PFSK-1 (cell line): ENCODE data around the gene GALNT14.

Experiments
- FOXP2 ChIP-seq: optimal IDR thresholded peaks from 2 replicates; pipeline ENCODE3; 2011; ENCODE audit warnings: borderline replicate concordance, control low read depth, inconsistent platforms; ENCODE audit not compliant: insufficient read depth; ENCODE audit errors: extremely low read length, extremely low read depth
- POLR2AphosphoS5 ChIP-seq: IDR thresholded peaks from 2 replicates; pipeline ENCODE4 v1.6.1; 2012; ENCODE audit warnings: low read depth, mild to moderate bottlenecking, control low read depth, low read length, moderate library complexity
- REST ChIP-seq, 2 experiments: IDR thresholded peaks; 2 replicates each; pipeline versions ENCODE4 v1.6.1 to v1.8.0; 2011 to 2012; ENCODE audit warnings: low read depth in 2 of 2, low read length in 2 of 2, control low read depth in 1 of 2, inconsistent platforms in 1 of 2, mild to moderate bottlenecking in 1 of 2, moderate library complexity in 1 of 2; ENCODE audit not compliant: insufficient read depth in 1 of 2
- SIN3A ChIP-seq: IDR thresholded peaks from 2 replicates; pipeline ENCODE4 v1.6.1; 2012; ENCODE audit warnings: mild to moderate bottlenecking, low read length, moderate library complexity, borderline replicate concordance; ENCODE audit not compliant: insufficient read depth
- TAF1 ChIP-seq: IDR thresholded peaks from 2 replicates; pipeline ENCODE4 v1.6.1; 2012; ENCODE audit warnings: low read length, control low read depth, borderline replicate concordance; ENCODE audit not compliant: insufficient read depth

Gene GALNT14

GRCh38 chr2:31000970-31001369 is 137.3 kb downstream of the GALNT14 start:
- TF ChIP-seq TAF1 (no peak), FOXP2 (no peak), POLR2AphosphoS5 (no peak), REST (IDR thresholded peaks at IDR 0.05; ENCODE audit: insufficient read depth in 1 of 2, low read depth in 2 of 2, low read length in 2 of 2) (no peak), SIN3A (no peak)

- TF ChIP-seq SIN3A = no peak
- TF ChIP-seq FOXP2 = no peak
- no peak for TF ChIP-seq TAF1
- TF ChIP-seq REST (IDR thresholded peaks at IDR 0.05; ENCODE audit: insufficient read depth in 1 of 2, low read depth in 2 of 2, low read length in 2 of 2) = no peak
- no peak for TF ChIP-seq POLR2AphosphoS5
Observed at GRCh38 chr2:30998672-30999071, 139.6 kb downstream of the GALNT14 start.

GRCh38 chr2:30997979-30998378 is 140.3 kb downstream of the GALNT14 start:
- TF ChIP-seq REST (IDR thresholded peaks at IDR 0.05; ENCODE audit: insufficient read depth in 1 of 2, low read depth in 2 of 2, low read length in 2 of 2) (no peak), SIN3A (no peak), POLR2AphosphoS5 (no peak), TAF1 (no peak), FOXP2 (no peak)

- no peak for TF ChIP-seq REST (IDR thresholded peaks at IDR 0.05; ENCODE audit: insufficient read depth in 1 of 2, low read depth in 2 of 2, low read length in 2 of 2)
- no peak for TF ChIP-seq SIN3A
- no peak for TF ChIP-seq FOXP2
- TF ChIP-seq POLR2AphosphoS5 = no peak
- TF ChIP-seq TAF1 = no peak
Observed at GRCh38 chr2:30994227-30995056, 143.8 kb downstream of the GALNT14 start.
